Measurements from ENCODE around the gene TNNT2. TPM values are rescaled to one million over a fixed set of nuclear protein-coding genes. Genes with fewer than 3 reads are reported as not detected.

TNNT2 gene
- total and polyA plus RNA-seq, 2 donors (not counting 1 experiment from before 2014, with no cell fraction given), result not detected

- TF ChIP-seq CTCF (IDR thresholded peaks at IDR 0.05), result no peak
- no peak for TF ChIP-seq EZH2 (IDR thresholded peaks at IDR 0.05; ENCODE audit: borderline replicate concordance, insufficient read depth, low read depth, low read length, poor library complexity, severe bottlenecking)
- Mint-ChIP-seq H3K27me3 (peaks cover 9% of the 10 kb centered on the region), H3K4me3 (no peak overlapping the region), H3K27ac (no peak overlapping the region), H3K4me1 (no peaks in the 10 kb centered on the region), H3K9me3 (ENCODE audit: insufficient read depth) (no peaks in the 10 kb centered on the region)
- no peaks in the 10 kb centered on the region for H3K79me2 ChIP-seq (ENCODE audit: control insufficient read depth, insufficient read depth, low read length)
- H3K36me3 ChIP-seq (replicated peaks in 1 of 2; ENCODE audit: control extremely low read depth in 1 of 2, control insufficient read depth in 1 of 2, extremely low read depth in 1 of 2, insufficient read depth in 2 of 2, low read length in 1 of 2), result no peaks in the 10 kb centered on the region
- ATAC-seq (ENCODE audit: low read depth) (no peak), DNase-seq (no peak)
- H3K9ac ChIP-seq (ENCODE audit: low read length), result no peak overlapping the region
- 78% methylated on average over 12 of the region's 15 CpGs for WGBS (ENCODE audit: insufficient coverage)
- H3K9me3 ChIP-seq (ENCODE audit: control extremely low read depth in 1 of 3, control insufficient read depth in 2 of 3, insufficient read depth in 1 of 3, low read length in 2 of 3), result no peaks in the 10 kb centered on the region
- no peak overlapping the region for H3K4me3 ChIP-seq (ENCODE audit: control extremely low read depth in 1 of 5, extremely low read depth in 1 of 5, insufficient read depth in 1 of 5, low read depth in 2 of 5, low read length in 4 of 5)
- no peaks in the 10 kb centered on the region for H4K20me1 ChIP-seq (ENCODE audit: control insufficient read depth, insufficient read depth, low read length, poor library complexity, severe bottlenecking)
- H3K4me1 ChIP-seq (ENCODE audit: control insufficient read depth in 2 of 2, insufficient read depth in 2 of 2, low read length in 2 of 2), result no peaks in the 10 kb centered on the region
- intact Hi-C loops (cut with micrococcal nuclease), result no loop called here
- H3K27me3 ChIP-seq (replicated peaks in 1 of 4; ENCODE audit: control extremely low read depth in 1 of 4, control insufficient read depth in 3 of 4, insufficient read depth in 4 of 4, low read length in 3 of 4), result no peaks in the 10 kb centered on the region
- no peak overlapping the region for H3K27ac ChIP-seq (ENCODE audit: low read length in 2 of 2)
- ChIA-PET CTCF (no interaction called here), POLR2A (no interaction called here)
- no peak overlapping the region for H2AFZ ChIP-seq (ENCODE audit: insufficient read depth, low read depth, low read length, poor library complexity, severe bottlenecking)
- H3K4me2 ChIP-seq (replicated peaks; ENCODE audit: low read depth, low read length, poor library complexity, severe bottlenecking), result no peak overlapping the region
These were observed 58.8 kb downstream of the TNNT2 start for GRCh38 chr1:201318504-201319340.

- ChIA-PET POLR2A (no interaction called here), CTCF (no interaction called here)
- Mint-ChIP-seq H3K9me3 (ENCODE audit: insufficient read depth) (no peaks in the 10 kb centered on the region), H3K27me3 (peaks cover 12% of the 10 kb centered on the region), H3K27ac (no peak overlapping the region), H3K4me3 (no peak overlapping the region), H3K4me1 (no peaks in the 10 kb centered on the region)
- Histone ChIP-seq H3K9ac (ENCODE audit: low read length) (no peak overlapping the region), H3K27ac (ENCODE audit: low read length in 2 of 2) (no peak overlapping the region), H4K20me1 (ENCODE audit: control insufficient read depth, insufficient read depth, low read length, poor library complexity, severe bottlenecking) (no peaks in the 10 kb centered on the region), H3K9me3 (ENCODE audit: control extremely low read depth in 1 of 3, control insufficient read depth in 2 of 3, insufficient read depth in 1 of 3, low read length in 2 of 3) (no peaks in the 10 kb centered on the region), H3K4me1 (ENCODE audit: control insufficient read depth in 2 of 2, insufficient read depth in 2 of 2, low read length in 2 of 2) (no peaks in the 10 kb centered on the region), H3K36me3 (replicated peaks in 1 of 2; ENCODE audit: control extremely low read depth in 1 of 2, control insufficient read depth in 1 of 2, extremely low read depth in 1 of 2, insufficient read depth in 2 of 2, low read length in 1 of 2) (no peaks in the 10 kb centered on the region), H2AFZ (ENCODE audit: insufficient read depth, low read depth, low read length, poor library complexity, severe bottlenecking) (no peak overlapping the region), H3K27me3 (replicated peaks in 1 of 4; ENCODE audit: control extremely low read depth in 1 of 4, control insufficient read depth in 3 of 4, insufficient read depth in 4 of 4, low read length in 3 of 4) (peaks cover 0 to 2% (median 0%) of the 10 kb centered on the region in 4 experiments), H3K4me3 (ENCODE audit: control extremely low read depth in 1 of 5, extremely low read depth in 1 of 5, insufficient read depth in 1 of 5, low read depth in 2 of 5, low read length in 4 of 5) (no peak overlapping the region), H3K79me2 (ENCODE audit: control insufficient read depth, insufficient read depth, low read length) (no peaks in the 10 kb centered on the region), H3K4me2 (replicated peaks; ENCODE audit: low read depth, low read length, poor library complexity, severe bottlenecking) (no peak overlapping the region)
- intact Hi-C loops (cut with micrococcal nuclease), result no loop called here
- WGBS (ENCODE audit: insufficient coverage), result 86% methylated on average over 13 of the region's 13 CpGs
- ATAC-seq (ENCODE audit: low read depth), result no peak
- TF ChIP-seq EZH2 (IDR thresholded peaks at IDR 0.05; ENCODE audit: borderline replicate concordance, insufficient read depth, low read depth, low read length, poor library complexity, severe bottlenecking) (no peak), CTCF (IDR thresholded peaks at IDR 0.05) (no peak)
- DNase-seq, result no peak
These were observed 59.9 kb downstream of the TNNT2 start for GRCh38 chr1:201317551-201317950.

Measured in B cell (primary cell).